ENCODE data around the gene NPLOC4. TPM values are rescaled to one million over a fixed set of nuclear protein-coding genes. Genes with fewer than 3 reads are reported as not detected.

The NPLOC4 gene
- total and polyA plus RNA-seq, 2 of the 13 experiments (the other 11 are each of a cell fraction or from before 2014, with no cell fraction given) = 57.0 to 97.0 TPM

DNA sequence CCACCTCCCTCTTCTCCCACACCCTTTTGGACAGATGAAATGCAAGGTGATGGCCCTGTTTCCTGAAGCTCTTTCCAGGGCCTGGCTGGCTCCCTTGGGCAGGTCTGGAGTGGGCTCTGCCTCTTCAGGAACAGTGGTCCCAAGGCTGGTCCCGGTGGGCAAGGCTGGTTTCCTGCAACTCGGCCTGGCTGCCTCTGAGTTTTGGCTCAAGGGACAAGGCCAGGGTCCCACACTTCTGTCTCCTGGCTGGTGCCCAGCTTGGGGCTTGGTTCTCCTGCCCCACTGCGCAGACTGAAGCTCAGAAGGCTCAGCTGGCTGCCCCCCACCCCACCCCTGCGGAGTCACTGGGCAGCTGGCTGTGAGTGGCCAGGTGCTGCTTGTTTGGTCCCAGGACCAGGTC is 120.5 kb downstream of the NPLOC4 start:
- ATAC-seq (no peak), FAIRE-seq (no peak), DNase-seq (ENCODE audit: low spot score) (no peak)
- ChIA-PET CTCF (ENCODE audit: low intra/inter-chr PET ratio, low total read pairs) (no interaction called here), POLR2A (interaction anchor here (1.2 to 1.7 kb wide), 3 partner anchors 8 to 22 kb away, joined by 3 read pairs; no protein-coding TSS in a partner anchor)
- no peak for TF ChIP-seq HDAC1 (CRISPR knock-in tag; IDR thresholded peaks at IDR 0.05)
- no peak for TF ChIP-seq HIVEP1 (CRISPR knock-in tag; IDR thresholded peaks at IDR 0.05)
- no peak for TF ChIP-seq ZBTB34 (CRISPR knock-in tag; IDR thresholded peaks at IDR 0.05)
- 0 out of 2 replicates have a peak, but pooled peaks have one; percentile 12 for TF ChIP-seq ZNF768 (CRISPR knock-in tag; IDR thresholded peaks at IDR 0.05)
- TF ChIP-seq EED (CRISPR knock-in tag; IDR thresholded peaks at IDR 0.05) = no peak
- no peak for TF ChIP-seq RBFOX2 (IDR thresholded peaks at IDR 0.05; ENCODE audit: low read depth, low read length)
- no peak for TF ChIP-seq GPN1 (CRISPR knock-in tag; IDR thresholded peaks at IDR 0.05; ENCODE audit: borderline replicate concordance)
- no peak for TF ChIP-seq EZH2 (conservative IDR thresholded peaks at IDR 0.05; ENCODE audit: low read depth, low read length)
- TF ChIP-seq TFDP2 (CRISPR knock-in tag; IDR thresholded peaks at IDR 0.05) = no peak
- no peak for TF ChIP-seq ZEB1 (IDR thresholded peaks at IDR 0.05; ENCODE audit: insufficient replicate concordance, low read depth)
- TF ChIP-seq ZNF121 (CRISPR knock-in tag; IDR thresholded peaks at IDR 0.05) = no peak
- TF ChIP-seq ZNF839 (CRISPR knock-in tag; IDR thresholded peaks at IDR 0.05; ENCODE audit: borderline replicate concordance) = no peak
- TF ChIP-seq POLR2G (IDR thresholded peaks at IDR 0.05; ENCODE audit: low read depth, low read length) = peak; percentile 15; the same call in 1 of the 2 replicates
- Histone ChIP-seq H3K9me3 (ENCODE audit: low read length) (no peaks in the 10 kb centered on the region), H3K4me2 (ENCODE audit: low read depth, low read length) (peak overlapping the region; percentile 97), H3K36me3 (replicated peaks in 1 of 2; ENCODE audit: control insufficient read depth in 1 of 2, insufficient read depth in 2 of 2, low read length in 2 of 2) (peaks cover 2 to 7% of the 10 kb centered on the region in 2 experiments), H3K4me3 (replicated peaks in 1 of 3; ENCODE audit: insufficient read depth in 1 of 3, low read depth in 2 of 3, low read length in 3 of 3) (peak overlapping the region in 1 of 3 experiments; percentile 18; a peak in 1 of 6 replicates), H3K27ac (ENCODE audit: extremely low read length, insufficient read depth, low read length) (no peak overlapping the region), H3K4me1 (ENCODE audit: insufficient read depth, low read length) (peaks cover 48% of the 10 kb centered on the region), H3K79me2 (ENCODE audit: insufficient read depth, low read length) (peaks cover 11% of the 10 kb centered on the region), H2AFZ (ENCODE audit: low read length) (no peak overlapping the region), H3K27me3 (ENCODE audit: control insufficient read depth in 1 of 2, insufficient read depth in 2 of 2, low read length in 2 of 2) (peaks cover 0 to 17% of the 10 kb centered on the region in 2 experiments; a peak in 3 of 5 replicates), H4K20me1 (ENCODE audit: insufficient read depth, low read length) (peaks cover 9% of the 10 kb centered on the region), H3K9ac (ENCODE audit: insufficient read depth, low read depth, low read length) (peak overlapping the region; percentile 21; the same call in 1 of the 2 replicates)
- 65% methylated on average over 4 of the region's 4 CpGs for WGBS (ENCODE audit: low lambda C conversion rate)
- intact Hi-C loops (cut with micrococcal nuclease; ENCODE audit: unreplicated experiment) (loop anchor here (10.0 kb wide), 1 partner anchor 122 kb away; the partner anchor contains the start of gene BAHCC1), in situ Hi-C loops (cut with HindIII; ENCODE audit: extremely low pct_ligation_motif_present, low pct_unique_long_range_greater_than_20kb) (no loop called here)
- no TSS peak for BruUV-seq (replicated peaks)

Measured in HepG2 (cell line).